GM19324 (cell line): ENCODE data around the gene ABCC8.

Experiments used
- ATAC-seq: cut with Tn5 transposase; IDR thresholded peaks from one replicate; pipeline ENCODE4 v1.9.1; 2021; ENCODE audit warnings: mild to moderate bottlenecking, moderate library complexity; ENCODE audit not compliant: unreplicated experiment, low FRiP score

ABCC8 gene

GRCh38 chr11:17473071-17473744 is 3.4 kb downstream of the ABCC8 start:
- ATAC-seq, result no peak

DNA sequence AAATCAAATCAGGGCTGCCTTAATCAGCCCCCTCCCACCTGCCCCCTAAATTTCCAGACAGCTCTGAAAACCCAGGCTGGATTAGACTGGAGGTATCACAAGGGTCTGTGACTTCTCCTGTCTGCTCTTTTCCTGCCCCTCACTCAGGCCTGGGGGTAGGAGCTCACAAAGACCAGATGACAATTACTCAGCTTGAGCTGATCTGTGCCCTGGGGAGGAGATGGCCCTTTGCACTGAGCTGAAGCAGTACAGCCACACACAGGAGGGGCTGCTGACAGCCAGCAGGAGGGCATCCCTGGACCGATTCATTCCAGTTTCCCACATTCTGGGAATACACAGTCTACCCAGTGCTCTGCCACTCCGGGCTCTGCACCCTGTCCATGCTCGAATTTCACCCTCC is 4.2 kb downstream of the ABCC8 start:
- no peak for ATAC-seq

DNA sequence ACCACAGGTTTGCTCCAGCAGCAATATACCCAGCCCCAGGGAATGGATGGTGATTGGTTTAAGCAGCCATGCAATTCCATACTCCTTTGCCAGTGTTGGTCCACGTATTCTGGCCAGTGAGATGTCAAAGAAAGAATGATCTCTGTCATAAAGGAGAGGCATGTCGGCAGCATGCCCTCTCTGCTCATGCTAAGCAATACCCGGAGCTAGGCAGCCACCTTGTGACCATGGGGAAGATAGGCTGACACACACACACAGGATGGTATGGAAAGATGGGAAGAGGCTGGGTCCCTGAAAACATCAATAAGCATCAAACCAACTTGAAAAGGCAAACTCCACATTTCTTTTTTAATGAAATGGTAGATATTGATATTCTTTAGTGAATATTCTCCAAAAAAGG is 5.1 kb downstream of the ABCC8 start:
- no peak for ATAC-seq

GRCh38 chr11:17469998-17470397 is 6.6 kb downstream of the ABCC8 start:
- ATAC-seq, result no peak

DNA sequence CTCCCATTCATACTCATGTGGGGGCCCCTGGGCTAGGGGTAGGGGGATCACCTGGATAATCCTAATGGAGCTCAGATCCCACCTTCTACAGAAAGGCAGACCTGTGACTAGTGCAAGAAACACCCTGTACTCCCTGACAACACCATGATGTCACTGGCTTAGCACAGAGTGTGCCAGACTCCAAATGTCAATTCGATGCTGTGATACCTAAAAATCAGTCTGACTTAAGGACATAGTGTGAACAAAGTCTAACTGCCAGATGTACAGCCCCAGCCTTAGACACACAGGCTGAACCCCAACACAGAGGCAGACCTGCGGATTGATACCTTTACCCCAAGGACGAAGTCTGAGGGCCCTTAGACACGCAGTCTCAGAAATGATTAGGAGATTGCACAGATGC is 8.5 kb downstream of the ABCC8 start:
- ATAC-seq, result no peak

DNA sequence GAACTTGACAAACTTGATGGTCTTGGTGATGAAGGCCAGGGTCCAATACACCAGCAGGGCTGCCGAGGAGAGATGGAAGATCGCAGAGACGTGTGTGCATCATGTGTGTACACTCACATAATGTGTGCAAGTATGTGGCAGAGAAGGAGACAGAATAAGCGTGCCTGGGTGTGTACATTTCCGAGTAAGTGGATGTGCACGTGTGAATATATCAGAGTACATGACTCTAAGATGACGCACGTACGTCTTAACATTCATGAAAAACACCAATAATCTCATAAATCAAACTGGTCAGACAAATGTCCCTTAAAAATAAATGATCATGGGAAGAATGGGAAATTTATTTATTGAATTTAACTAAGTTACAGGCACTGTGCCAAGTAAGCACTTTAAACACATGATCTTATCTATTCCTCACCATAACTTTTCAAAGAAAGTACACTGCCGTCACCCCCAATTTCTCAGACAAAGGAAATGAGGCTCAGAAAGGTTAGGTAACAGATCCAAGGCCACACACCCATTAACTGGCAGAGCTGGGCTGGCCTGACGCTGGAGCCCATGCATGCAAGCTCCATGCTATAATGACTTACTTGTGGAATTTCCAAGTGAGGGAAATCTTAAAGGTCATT is 13.0 kb downstream of the ABCC8 start:
- ATAC-seq, result no peak

DNA sequence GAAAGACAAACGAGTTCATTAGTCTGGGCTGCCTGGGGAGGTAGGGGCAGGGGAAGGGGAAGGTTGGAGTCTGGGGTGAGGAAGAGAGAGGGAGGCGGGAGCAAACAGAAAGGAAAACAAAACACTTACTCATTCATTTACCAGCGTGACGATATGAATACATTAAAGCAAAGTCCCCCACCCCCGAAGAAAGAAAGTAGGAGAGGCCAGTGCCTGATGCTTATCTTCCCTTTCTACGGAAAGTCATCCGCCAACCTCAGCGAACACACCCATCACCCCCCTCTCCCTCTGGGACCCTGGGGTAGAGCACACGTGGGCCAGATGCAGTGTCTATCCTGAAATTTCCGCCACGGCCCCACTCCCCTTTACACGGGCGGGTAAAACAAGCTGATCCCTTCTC is 13.7 kb downstream of the ABCC8 start:
- ATAC-seq, result no peak

GRCh38 chr11:17460406-17460805 is 16.2 kb downstream of the ABCC8 start:
- ATAC-seq, result no peak

- no peak for ATAC-seq
Observed at GRCh38 chr11:17459236-17459896, 17.3 kb downstream of the ABCC8 start.

- ATAC-seq, result no peak
Observed at GRCh38 chr11:17458268-17458667, 18.4 kb downstream of the ABCC8 start.

GRCh38 chr11:17457396-17458173 is 19.1 kb downstream of the ABCC8 start:
- no peak for ATAC-seq

GRCh38 chr11:17452668-17453067 is 24.0 kb downstream of the ABCC8 start:
- no peak for ATAC-seq

DNA sequence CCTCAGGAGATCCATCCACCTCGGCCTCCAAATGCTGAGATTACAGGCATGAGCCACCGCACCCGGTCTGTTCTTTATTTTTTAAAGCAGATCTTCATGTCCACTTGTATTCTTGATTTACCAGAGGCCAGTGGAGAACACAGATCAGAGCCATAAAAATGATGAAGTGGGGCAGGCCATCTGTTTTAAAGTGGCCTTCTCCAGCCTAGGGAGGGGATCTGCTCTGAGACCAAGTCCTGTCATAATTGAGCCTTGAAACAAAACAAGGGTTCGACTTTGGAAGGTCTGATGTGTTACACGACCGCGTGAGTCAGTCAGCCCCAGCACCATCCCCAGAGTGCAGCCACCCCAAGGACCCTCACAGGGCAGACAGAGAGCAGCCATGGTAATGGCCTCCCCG is 27.5 kb downstream of the ABCC8 start:
- no peak for ATAC-seq

DNA sequence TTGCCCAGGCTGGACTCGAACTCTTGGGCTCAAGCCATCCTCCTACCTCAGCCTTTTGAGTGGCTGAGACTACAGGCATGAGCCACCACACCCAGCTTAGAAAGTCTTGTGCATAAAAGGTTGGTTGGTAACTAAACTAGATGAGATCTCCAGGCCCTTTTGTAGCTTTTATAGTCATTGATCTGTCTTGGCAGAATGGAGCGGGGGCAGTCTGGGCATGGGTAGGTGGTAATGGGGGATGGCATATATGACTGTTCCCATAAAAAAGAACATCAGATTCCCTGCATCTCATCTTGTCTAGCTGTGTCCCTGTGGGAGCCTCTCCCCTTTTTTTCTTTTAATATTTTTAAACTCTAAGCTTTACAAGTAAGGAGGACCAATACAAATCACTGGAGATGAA is 30.2 kb downstream of the ABCC8 start:
- ATAC-seq, result no peak

GRCh38 chr11:17445240-17445795 is 31.3 kb downstream of the ABCC8 start:
- ATAC-seq, result no peak

DNA sequence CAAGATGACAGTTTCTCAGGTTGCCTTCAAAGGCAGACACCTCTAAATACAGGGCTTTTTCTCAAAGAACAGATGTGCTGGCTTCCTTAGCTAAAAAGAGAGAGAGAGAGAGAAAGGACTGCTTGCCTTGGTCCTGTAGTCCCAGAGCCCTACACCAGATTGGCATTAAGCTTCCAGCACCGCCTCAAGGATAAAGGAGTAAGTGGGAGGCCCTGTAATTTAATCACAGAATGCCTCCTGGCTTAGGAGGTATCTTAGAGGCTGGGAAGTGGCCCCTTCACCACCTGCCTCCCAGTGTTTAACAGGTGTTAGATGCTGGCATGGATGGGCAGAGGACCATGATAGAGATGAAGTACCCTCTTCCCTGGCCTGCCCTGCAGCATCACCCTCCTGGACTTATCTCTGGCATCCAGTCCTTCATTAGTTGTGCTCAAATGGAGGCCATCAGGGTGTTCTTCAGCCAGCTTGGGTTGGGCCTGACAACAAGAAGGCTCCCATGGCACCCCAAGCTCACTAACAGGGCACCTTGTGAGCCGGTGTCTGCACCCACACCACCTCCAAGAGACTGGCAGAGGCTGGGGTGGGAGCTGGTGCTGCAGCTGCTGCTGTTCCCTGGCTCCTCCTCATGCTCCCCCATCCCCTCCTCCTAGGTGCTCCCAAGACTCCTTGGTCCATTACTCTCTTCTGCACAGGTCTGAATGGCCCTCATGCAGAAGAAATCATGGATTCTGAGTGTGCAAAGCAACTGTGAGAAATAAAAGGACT is 32.5 kb downstream of the ABCC8 start:
- ATAC-seq, result no peak

DNA sequence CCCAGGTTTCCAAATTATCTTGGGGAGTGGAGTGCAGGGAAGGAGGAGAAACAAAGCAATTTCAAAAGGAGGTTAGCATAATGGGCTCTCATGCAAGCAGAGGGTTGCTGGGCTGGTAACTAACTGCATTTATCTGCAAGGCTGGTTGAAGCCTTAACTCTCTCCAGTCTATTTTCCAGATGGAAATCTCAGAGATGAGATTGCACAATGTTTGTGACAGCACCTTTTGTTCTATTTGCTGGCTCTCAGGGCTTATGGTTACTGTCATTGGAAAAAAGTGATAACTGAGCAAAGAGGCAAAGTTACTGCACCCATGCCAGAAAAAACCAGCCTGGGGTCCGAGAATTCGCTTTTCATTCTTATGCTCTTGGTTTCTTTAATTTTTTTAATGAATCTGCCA is 33.2 kb downstream of the ABCC8 start:
- ATAC-seq, result no peak

- no peak for ATAC-seq
Observed at GRCh38 chr11:17443000-17443399, 33.6 kb downstream of the ABCC8 start.

GRCh38 chr11:17439316-17439782 is 37.3 kb downstream of the ABCC8 start:
- no peak for ATAC-seq

GRCh38 chr11:17437366-17437765 is 39.3 kb downstream of the ABCC8 start:
- no peak for ATAC-seq
